ENCODE measurements around the gene NEXMIF.
"Not testable (repeated sequence)": the region's sequence is repeated elsewhere in the genome, so short reads cannot be mapped to it uniquely, and the experiment has no call there.

Gene NEXMIF

GRCh38 chrX:74788545-74789086 is 136.6 kb downstream of the NEXMIF start:
- no peak for DNase-seq

- DNase-seq: no peak
Observed at GRCh38 chrX:74784629-74785028, 140.6 kb downstream of the NEXMIF start.

- no peak for DNase-seq
Observed at GRCh38 chrX:74781507-74782034, 143.7 kb downstream of the NEXMIF start.

GRCh38 chrX:74779175-74779574 is 146.1 kb downstream of the NEXMIF start:
- DNase-seq: no peak

- no peak for DNase-seq
Observed at GRCh38 chrX:74774988-74775387, 150.3 kb downstream of the NEXMIF start.

GRCh38 chrX:74736450-74736849 is 188.8 kb downstream of the NEXMIF start:
- no peak for DNase-seq

- no peak for DNase-seq
Observed at GRCh38 chrX:74705269-74705668, 220.0 kb downstream of the NEXMIF start.

- not testable (repeated sequence) for DNase-seq
Observed at GRCh38 chrX:74701343-74701742, 223.9 kb downstream of the NEXMIF start.

GRCh38 chrX:74684466-74684865 is 240.8 kb downstream of the NEXMIF start:
- DNase-seq: no peak

Data from T-helper 1 cell (primary cell).